Measurements from ENCODE around the gene NEDD9. TPM values are rescaled to one million over a fixed set of nuclear protein-coding genes. Genes with fewer than 3 reads are reported as not detected.

NEDD9 gene
- total RNA-seq, 6 donors from 2014 or later = 122 to 334 (median 173) TPM

GRCh38 chr6:11251553-11252360 is 19.3 kb upstream of the NEDD9 start:
- TF ChIP-seq EP300 (IDR thresholded peaks at IDR 0.05) (no peak), POLR2AphosphoS5 (IDR thresholded peaks at IDR 0.05) (peak; percentile 17 to 33), POLR2A (IDR thresholded peaks at IDR 0.05) (no peak)
- TF ChIP-seq, protein P1, sequence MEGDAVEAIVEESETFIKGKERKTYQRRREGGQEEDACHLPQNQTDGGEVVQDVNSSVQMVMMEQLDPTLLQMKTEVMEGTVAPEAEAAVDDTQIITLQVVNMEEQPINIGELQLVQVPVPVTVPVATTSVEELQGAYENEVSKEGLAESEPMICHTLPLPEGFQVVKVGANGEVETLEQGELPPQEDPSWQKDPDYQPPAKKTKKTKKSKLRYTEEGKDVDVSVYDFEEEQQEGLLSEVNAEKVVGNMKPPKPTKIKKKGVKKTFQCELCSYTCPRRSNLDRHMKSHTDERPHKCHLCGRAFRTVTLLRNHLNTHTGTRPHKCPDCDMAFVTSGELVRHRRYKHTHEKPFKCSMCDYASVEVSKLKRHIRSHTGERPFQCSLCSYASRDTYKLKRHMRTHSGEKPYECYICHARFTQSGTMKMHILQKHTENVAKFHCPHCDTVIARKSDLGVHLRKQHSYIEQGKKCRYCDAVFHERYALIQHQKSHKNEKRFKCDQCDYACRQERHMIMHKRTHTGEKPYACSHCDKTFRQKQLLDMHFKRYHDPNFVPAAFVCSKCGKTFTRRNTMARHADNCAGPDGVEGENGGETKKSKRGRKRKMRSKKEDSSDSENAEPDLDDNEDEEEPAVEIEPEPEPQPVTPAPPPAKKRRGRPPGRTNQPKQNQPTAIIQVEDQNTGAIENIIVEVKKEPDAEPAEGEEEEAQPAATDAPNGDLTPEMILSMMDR (IDR thresholded peaks at IDR 0.05) = no peak
- Histone ChIP-seq H3K9me3 (no peaks in the 10 kb centered on the region), H3K36me3 (peaks cover 0 to 8% (median 0%) of the 10 kb centered on the region in 4 donors), H3K27me3 (no peaks in the 10 kb centered on the region), H3K4me3 (no peak overlapping the region), H3K27ac (peak overlapping the region; percentile 45 to 80 (median 68)), H3K4me1 (peaks cover 12 to 24% (median 17%) of the 10 kb centered on the region in 4 donors)
- 40 to 66% methylated on average over 7 of the region's 7 CpGs for WGBS, 2 donors
- DNase-seq = peak in 1 of 2 donors; percentile 43
- ATAC-seq (ENCODE audit: low FRiP score in 2 of 2) = peak; percentile 53 to 68

GRCh38 chr6:11250108-11250507 is 17.6 kb upstream of the NEDD9 start:
- H3K36me3 ChIP-seq = peaks cover 0 to 8% (median 0%) of the 10 kb centered on the region in 4 donors
- H3K4me1 ChIP-seq = peaks cover 12 to 33% (median 20%) of the 10 kb centered on the region in 4 donors
- H3K27ac ChIP-seq = no peak overlapping the region
- no peaks in the 10 kb centered on the region for H3K9me3 ChIP-seq
- no peak overlapping the region for H3K4me3 ChIP-seq
- no peak for ATAC-seq (ENCODE audit: low FRiP score in 2 of 2)
- H3K27me3 ChIP-seq = no peaks in the 10 kb centered on the region
- TF ChIP-seq, protein P1 (IDR thresholded peaks at IDR 0.05) = no peak
- no peak for TF ChIP-seq POLR2AphosphoS5 (IDR thresholded peaks at IDR 0.05)
- no peak for TF ChIP-seq EP300 (IDR thresholded peaks at IDR 0.05)
- no peak for TF ChIP-seq POLR2A (IDR thresholded peaks at IDR 0.05)
- no peak for DNase-seq
- 92 to 93% methylated on average over 1 of the region's 1 CpG for WGBS, 2 donors

DNA sequence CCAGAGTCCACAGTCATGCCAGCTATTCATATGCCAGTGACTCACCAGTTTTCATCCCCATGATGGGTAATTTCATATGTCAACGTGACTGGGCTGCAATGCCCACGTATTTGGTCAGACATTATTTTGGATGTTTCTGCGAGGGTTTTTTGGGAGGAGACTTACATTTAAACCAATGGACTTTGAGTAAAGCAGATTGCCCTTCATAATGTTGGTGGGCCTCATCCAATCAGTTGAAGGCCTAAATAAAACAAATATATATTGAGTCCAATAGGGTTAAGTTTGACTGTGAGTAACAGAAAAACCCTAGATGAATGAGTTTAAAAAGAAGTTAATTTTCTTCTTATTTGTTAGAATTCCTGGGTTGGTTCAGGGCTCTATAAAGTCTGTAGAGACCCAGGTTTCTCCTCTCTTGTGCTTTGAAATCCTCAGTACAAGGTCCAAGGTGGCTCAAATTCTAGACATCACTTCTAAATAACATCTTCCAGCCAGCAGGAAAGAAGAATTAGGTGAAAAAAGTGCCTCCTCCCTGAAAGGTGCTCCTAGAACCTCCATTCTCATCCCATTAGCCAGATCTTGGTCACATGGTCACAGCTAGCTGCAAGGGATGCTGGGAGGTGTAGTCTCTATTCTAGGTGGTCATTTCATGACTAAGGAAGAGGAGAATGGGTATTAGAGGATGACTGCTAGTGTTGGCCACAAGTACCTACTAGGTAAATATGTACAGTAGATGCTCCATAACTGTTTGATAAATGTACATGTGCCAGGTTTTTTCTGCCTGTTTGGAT is 16.7 kb upstream of the NEDD9 start:
- no peak for ATAC-seq (ENCODE audit: low FRiP score in 2 of 2)
- no peak overlapping the region for H3K27ac ChIP-seq
- 95 to 100% methylated on average over 3 of the region's 3 CpGs for WGBS, 2 donors

GRCh38 chr6:11246722-11247121 is 14.3 kb upstream of the NEDD9 start:
- peaks cover 0 to 8% (median 0%) of the 10 kb centered on the region in 4 donors for H3K36me3 ChIP-seq
- WGBS, 2 donors = 86 to 93% methylated on average over 6 of the region's 6 CpGs
- DNase-seq = no peak

More for the DNA sequence above, 16.7 kb upstream of the NEDD9 start:
- TF ChIP-seq, protein P1 (IDR thresholded peaks at IDR 0.05) = no peak
- no peak for TF ChIP-seq POLR2AphosphoS5 (IDR thresholded peaks at IDR 0.05)
- DNase-seq = no peak
- Histone ChIP-seq H3K36me3 (peaks cover 0 to 8% (median 0%) of the 10 kb centered on the region in 4 donors), H3K9me3 (no peaks in the 10 kb centered on the region), H3K4me1 (peaks cover 12 to 35% (median 22%) of the 10 kb centered on the region in 4 donors), H3K4me3 (no peak overlapping the region), H3K27me3 (no peaks in the 10 kb centered on the region)

More at GRCh38 chr6:11246722-11247121, 14.3 kb upstream of the NEDD9 start:
- no peaks in the 10 kb centered on the region for H3K9me3 ChIP-seq
- no peak for ATAC-seq (ENCODE audit: low FRiP score in 2 of 2)
- peaks cover 6 to 32% (median 22%) of the 10 kb centered on the region in 4 donors for H3K4me1 ChIP-seq
- H3K27ac ChIP-seq = no peak overlapping the region
- H3K4me3 ChIP-seq = no peak overlapping the region
- TF ChIP-seq POLR2AphosphoS5 (IDR thresholded peaks at IDR 0.05) = no peak
- TF ChIP-seq, protein P1 (IDR thresholded peaks at IDR 0.05) = no peak
- TF ChIP-seq POLR2A (IDR thresholded peaks at IDR 0.05) = no peak
- no peaks in the 10 kb centered on the region for H3K27me3 ChIP-seq

All from upper lobe of left lung (tissue), 6 donors.